ENCODE measurements around the gene PMEPA1.

DNA sequence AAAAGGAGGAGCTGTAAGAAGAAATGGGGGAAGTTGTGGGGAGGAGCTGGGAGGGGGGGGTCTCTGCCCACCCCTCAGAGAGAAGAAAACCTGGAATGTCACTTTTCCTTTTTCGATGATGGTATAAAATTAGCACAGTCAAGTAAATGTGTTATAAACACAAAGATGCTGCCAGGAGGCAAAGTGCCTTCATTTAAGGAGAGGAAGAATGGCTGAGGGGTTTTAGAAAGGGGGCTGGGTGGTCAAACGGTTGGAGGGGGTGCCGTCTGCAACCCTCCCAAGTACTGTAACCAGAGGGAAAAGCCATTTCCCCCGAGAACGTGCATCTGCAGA, 25.0 kb downstream of the PMEPA1 start:
- TF ChIP-seq, protein P1, sequence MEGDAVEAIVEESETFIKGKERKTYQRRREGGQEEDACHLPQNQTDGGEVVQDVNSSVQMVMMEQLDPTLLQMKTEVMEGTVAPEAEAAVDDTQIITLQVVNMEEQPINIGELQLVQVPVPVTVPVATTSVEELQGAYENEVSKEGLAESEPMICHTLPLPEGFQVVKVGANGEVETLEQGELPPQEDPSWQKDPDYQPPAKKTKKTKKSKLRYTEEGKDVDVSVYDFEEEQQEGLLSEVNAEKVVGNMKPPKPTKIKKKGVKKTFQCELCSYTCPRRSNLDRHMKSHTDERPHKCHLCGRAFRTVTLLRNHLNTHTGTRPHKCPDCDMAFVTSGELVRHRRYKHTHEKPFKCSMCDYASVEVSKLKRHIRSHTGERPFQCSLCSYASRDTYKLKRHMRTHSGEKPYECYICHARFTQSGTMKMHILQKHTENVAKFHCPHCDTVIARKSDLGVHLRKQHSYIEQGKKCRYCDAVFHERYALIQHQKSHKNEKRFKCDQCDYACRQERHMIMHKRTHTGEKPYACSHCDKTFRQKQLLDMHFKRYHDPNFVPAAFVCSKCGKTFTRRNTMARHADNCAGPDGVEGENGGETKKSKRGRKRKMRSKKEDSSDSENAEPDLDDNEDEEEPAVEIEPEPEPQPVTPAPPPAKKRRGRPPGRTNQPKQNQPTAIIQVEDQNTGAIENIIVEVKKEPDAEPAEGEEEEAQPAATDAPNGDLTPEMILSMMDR (conservative IDR thresholded peaks at IDR 0.05 in 1 of 2, IDR thresholded peaks at IDR 0.05 in 1 of 2; ENCODE audit: extremely low read depth in 1 of 2, insufficient read depth in 1 of 2, low read depth in 1 of 2, low read length in 2 of 2): no peak
- TF ChIP-seq EZH2 (IDR thresholded peaks at IDR 0.05; ENCODE audit: borderline replicate concordance, low read length): no peak
